Transverse colon (tissue), 4 donors: ENCODE results near the gene RHOF.

ENCODE experiments used
- CTCF ChIP-seq, 5 experiments: fragments of 200-600 bp in 3 of 5; fragments of 450-650 bp in 2 of 5; sonication (generic) in 3 of 5; IDR thresholded peaks; 1 replicate in 2 of 5; 2 replicates in 3 of 5; pipeline ENCODE4 v1.5.1; 2016 to 2017; ENCODE audit warnings: antibody characterized with exemption in 5 of 5, inconsistent platforms in 3 of 5, mild to moderate bottlenecking in 2 of 5, moderate library complexity in 1 of 5
- EP300 ChIP-seq: sonication (generic); formaldehyde crosslinking; IDR thresholded peaks from one replicate; pipeline ENCODE4 v1.6.1; 2017; ENCODE audit warnings: antibody characterized with exemption, low read depth
- POLR2A ChIP-seq: fragments of 450-650 bp; IDR thresholded peaks from one replicate; pipeline ENCODE4 v1.6.1; 2016; ENCODE audit warnings: antibody characterized with exemption, mild to moderate bottlenecking, moderate library complexity
- POLR2AphosphoS5 ChIP-seq, 3 donors: sonication (generic); formaldehyde crosslinking; IDR thresholded peaks; one replicate each; pipeline ENCODE4 v1.6.1; 2016; ENCODE audit warnings: antibody characterized with exemption in 3 of 3

GRCh38 chr12:121748218-121748570 is 45.3 kb downstream of the RHOF start:
- TF ChIP-seq CTCF (IDR thresholded peaks at IDR 0.05), result no peak
- TF ChIP-seq POLR2AphosphoS5 (IDR thresholded peaks at IDR 0.05), result no peak
- no peak for TF ChIP-seq POLR2A
- no peak for TF ChIP-seq EP300
